ENCODE results near the gene RRP9. TPM values are rescaled to one million over a fixed set of nuclear protein-coding genes. Genes with fewer than 3 reads are reported as not detected.

Gene RRP9
- total RNA-seq, 2 donors from 2014 or later = 17.9 to 27.7 TPM

DNA sequence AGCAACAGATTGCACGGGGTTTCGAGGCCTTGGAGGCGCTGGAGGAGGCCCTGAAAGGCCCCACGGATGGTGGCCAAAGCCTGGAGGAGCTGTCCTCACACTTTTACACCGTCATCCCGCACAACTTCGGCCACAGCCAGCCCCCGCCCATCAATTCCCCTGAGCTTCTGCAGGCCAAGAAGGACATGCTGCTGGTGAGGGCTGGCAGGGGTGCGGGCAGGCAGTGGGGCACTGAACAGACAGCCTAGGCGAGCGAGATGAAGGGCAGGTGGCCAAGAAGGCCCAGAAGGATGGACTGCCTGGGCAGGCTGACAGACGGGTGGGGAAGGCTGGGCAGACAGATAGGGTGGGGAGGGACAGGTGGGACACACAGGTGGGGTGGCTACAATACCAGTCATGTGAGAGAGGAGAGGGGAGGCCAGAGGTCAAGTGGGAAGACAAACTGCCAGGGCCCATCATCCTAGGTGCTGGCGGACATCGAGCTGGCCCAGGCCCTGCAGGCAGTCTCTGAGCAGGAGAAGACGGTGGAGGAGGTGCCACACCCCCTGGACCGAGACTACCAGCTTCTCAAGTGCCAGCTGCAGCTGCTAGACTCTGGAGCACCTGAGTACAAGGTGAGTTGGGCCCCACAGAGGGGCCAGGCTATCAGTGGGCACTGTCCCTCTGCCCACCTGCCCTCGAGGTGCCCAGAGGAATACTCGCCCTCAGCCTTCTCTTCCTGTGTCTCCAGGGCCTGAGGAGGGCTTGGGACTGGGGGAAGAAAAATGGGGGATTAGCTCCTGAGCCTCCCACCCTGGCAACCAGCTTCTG lies 3.5 kb upstream of the RRP9 start:
- H3K27me3 Mint-ChIP-seq (ENCODE audit: low read depth) = no peaks in the 10 kb centered on the region
- DNase-seq = no peak
- H3K4me1 Mint-ChIP-seq (ENCODE audit: low read depth) = peaks cover 18% of the 10 kb centered on the region
- no peak overlapping the region for H3K27ac Mint-ChIP-seq
- H3K36me3 Mint-ChIP-seq (ENCODE audit: insufficient read depth in 2 of 2) = no peaks in the 10 kb centered on the region
- H3K4me3 Mint-ChIP-seq = no peak overlapping the region
- ATAC-seq (replicated peaks in 1 of 2) = no peak
- H3K9me3 Mint-ChIP-seq = no peaks in the 10 kb centered on the region

DNA sequence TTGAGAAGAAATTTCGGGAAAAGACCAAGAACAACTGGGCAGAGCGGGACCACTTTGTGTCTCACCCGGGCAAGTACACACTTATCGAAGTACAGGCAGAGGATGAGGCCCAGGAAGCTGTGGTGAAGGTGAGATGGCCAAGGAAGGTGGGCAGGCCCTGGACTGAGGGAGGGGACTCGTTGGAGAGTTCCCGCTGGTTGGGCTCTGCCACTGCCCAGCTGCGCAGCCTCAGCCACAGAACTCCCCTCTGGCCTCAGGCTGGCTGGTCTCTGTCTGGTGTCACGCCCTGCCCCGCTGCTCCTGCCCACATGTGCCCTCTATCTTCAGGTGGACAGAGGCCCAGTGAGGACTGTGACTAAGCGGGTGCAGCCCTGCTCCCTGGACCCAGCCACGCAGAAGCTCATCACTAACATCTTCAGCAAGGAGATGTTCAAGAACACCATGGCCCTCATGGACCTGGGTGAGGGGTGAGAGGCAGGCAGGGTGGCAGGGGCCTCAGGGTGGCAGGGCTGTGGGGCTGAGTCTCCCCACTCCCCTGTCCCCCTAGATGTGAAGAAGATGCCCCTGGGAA lies 2.8 kb upstream of the RRP9 start:
- Mint-ChIP-seq H3K36me3 (ENCODE audit: insufficient read depth in 2 of 2) (no peaks in the 10 kb centered on the region), H3K4me1 (ENCODE audit: low read depth) (peaks cover 25% of the 10 kb centered on the region), H3K4me3 (no peak overlapping the region), H3K27ac (no peak overlapping the region), H3K9me3 (no peaks in the 10 kb centered on the region), H3K27me3 (ENCODE audit: low read depth) (no peaks in the 10 kb centered on the region)
- ATAC-seq (replicated peaks in 1 of 2) (no peak), DNase-seq (no peak)

DNA sequence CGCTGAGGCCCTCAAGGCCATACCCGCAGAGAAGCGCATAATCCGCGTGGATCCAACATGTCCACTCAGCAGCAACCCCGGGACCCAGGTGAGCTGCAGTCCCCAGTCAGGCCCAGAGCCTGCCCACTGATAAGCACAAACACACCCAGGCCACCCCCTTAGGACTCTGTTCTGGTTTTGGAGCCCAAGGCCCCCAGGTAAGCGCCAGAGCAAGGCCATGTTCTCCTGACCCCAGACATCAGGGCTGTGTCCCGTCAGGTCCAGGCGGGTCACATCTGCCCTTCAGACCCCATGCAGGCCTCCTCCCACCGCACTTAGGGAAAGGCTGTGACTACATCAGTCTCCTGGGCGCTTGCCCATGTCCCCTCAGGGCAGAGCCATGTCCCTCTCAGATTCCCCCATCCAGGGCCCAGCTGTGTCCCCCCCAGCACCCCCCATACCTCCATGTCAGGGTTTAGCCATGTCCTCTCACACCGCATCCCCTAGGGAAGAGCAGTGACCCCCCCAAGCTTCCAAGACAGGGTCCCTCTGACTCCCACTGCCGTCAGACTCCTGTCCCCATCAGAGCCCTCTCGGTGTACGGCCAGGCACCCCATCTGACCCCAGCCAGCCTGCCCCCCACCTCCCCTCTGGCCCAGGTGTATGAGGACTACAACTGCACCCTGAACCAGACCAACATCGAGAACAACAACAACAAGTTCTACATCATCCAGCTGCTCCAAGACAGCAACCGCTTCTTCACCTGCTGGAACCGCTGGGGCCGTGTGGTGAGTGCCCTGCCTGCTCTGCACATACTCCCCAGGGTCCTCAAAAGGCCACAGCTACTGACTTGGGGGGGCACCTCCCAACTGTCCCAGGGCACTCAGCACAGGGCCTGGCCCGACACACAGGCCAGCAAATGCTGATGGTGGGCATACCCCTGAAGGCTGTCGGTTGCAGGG lies 2.0 kb upstream of the RRP9 start:
- Mint-ChIP-seq H3K4me1 (ENCODE audit: low read depth) (peaks cover 32% of the 10 kb centered on the region), H3K27ac (no peak overlapping the region), H3K9me3 (no peaks in the 10 kb centered on the region), H3K27me3 (ENCODE audit: low read depth) (no peaks in the 10 kb centered on the region), H3K36me3 (ENCODE audit: insufficient read depth in 2 of 2) (no peaks in the 10 kb centered on the region), H3K4me3 (no peak overlapping the region)
- ATAC-seq (replicated peaks in 1 of 2) (no peak), DNase-seq (no peak)

DNA sequence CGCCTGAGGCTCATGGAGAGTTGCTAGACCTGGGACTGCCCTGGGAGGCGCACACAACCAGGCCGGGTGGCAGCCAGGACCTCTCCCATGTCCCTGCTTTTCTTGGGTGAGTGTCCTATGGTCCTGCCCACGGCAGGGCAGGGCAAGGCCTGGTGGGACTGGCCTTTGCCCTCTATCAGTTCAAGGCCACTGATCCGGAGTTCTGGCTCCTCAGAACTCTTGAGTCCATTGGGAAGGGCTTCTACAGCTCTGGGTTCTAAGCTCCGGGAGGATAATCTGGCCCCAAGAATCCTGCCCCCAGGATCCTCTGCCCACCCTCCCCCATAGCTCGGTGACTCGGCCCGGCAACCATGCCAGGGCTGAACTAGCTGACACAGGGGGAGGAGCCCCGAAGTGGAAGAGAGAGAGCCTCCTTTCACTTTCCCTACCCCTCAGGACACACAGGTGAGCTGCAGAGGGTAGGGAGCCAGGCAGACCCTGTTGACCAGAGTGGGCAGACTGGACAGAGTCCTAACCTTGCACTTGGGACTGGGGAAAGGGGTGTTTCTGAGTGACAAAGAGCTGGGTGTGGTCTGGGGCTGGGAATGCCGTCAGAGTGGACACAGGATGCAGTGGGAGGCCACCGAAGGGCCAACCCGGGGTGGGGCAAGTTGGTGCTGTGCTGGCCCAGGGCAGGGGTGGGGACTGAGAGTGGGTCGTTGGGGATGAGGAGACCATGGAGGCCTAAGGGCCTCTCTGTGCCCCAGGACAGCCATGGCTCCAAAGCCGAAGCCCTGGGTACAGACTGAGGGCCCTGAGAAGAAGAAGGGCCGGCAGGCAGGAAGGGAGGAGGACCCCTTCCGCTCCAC lies 1.1 kb upstream of the RRP9 start:
- ATAC-seq (replicated peaks in 1 of 2) (peak in 1 of 2 donors; percentile 27), DNase-seq (peak; percentile 67 to 68)
- Mint-ChIP-seq H3K27ac (peak overlapping the region; percentile 83), H3K36me3 (ENCODE audit: insufficient read depth in 2 of 2) (no peaks in the 10 kb centered on the region), H3K4me3 (peak overlapping the region; percentile 69 to 80), H3K9me3 (no peaks in the 10 kb centered on the region), H3K27me3 (ENCODE audit: low read depth) (no peaks in the 10 kb centered on the region), H3K4me1 (ENCODE audit: low read depth) (peaks cover 39% of the 10 kb centered on the region)

DNA sequence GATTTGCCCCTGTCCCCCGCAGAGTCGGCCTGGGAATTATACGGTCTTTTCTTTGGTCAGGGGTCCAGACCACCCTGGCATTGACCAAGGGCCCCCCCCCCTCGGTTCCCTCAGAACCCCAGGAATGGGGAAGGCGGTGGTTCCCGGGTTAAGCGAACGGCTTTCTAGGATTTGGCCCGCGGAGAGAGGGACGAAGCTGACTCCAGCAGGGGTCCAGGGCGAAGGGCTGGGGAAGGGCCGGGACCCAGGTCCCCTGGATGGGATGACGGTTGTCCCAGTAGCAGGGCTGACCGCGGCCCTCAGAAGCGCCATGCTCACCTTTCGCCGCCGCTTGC lies 274 bp downstream of the RRP9 start:
- no peak for ATAC-seq (replicated peaks in 1 of 2)
- DNase-seq = no peak
- Mint-ChIP-seq H3K36me3 (ENCODE audit: insufficient read depth in 2 of 2) (peaks cover 0 to 4% of the 10 kb centered on the region in 2 donors), H3K4me3 (peak overlapping the region; percentile 69 to 80), H3K4me1 (ENCODE audit: low read depth) (peaks cover 39% of the 10 kb centered on the region), H3K9me3 (no peaks in the 10 kb centered on the region), H3K27me3 (ENCODE audit: low read depth) (no peaks in the 10 kb centered on the region), H3K27ac (no peak overlapping the region)

DNA sequence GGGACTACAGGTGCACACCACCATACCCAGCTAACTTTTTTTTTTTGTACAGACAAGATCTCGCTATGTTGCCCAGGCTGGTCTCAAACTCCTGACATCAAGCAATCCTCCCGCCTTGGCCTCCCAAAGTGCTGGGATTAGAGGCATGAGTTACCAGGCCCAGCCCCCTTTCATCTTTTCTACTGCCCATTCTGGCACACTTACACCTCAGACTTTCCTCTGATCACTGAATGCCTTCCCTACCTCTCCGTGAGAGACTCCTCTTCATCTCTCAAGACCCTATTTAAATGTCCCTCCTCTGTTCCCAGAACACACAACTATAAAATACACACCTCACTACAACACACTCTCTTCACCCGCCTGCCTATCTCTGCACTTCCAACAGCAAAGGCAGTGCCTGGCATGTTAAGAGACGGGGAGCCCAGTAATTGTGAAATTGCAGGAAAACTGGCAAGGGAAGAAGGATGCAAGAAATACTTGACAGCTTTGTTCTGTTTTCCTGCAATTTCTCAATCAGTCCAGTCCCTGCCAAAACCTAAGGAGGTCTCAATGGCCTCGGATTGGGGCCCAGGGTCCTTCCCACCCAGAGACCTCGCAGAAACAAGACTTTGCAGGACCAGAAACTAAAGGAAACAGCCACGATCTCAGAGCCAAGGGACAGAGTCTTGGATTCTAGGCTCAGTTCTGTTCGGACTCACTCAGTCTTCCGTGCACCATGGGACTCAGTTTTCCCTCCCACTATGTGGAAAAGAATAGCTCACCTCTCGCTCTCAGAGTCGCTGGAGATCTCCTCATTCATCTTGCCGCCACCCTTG lies 849 bp downstream of the RRP9 start:
- H3K4me1 Mint-ChIP-seq (ENCODE audit: low read depth) = peaks cover 39% of the 10 kb centered on the region
- ATAC-seq (replicated peaks in 1 of 2) (no peak), DNase-seq (no peak)
- H3K36me3 Mint-ChIP-seq (ENCODE audit: insufficient read depth in 2 of 2) = peaks cover 2 to 7% of the 10 kb centered on the region in 2 donors
- H3K27ac Mint-ChIP-seq = peak overlapping the region; percentile 18
- no peaks in the 10 kb centered on the region for H3K27me3 Mint-ChIP-seq (ENCODE audit: low read depth)
- peak overlapping the region; percentile 69 to 80 for H3K4me3 Mint-ChIP-seq
- H3K9me3 Mint-ChIP-seq = no peaks in the 10 kb centered on the region

DNA sequence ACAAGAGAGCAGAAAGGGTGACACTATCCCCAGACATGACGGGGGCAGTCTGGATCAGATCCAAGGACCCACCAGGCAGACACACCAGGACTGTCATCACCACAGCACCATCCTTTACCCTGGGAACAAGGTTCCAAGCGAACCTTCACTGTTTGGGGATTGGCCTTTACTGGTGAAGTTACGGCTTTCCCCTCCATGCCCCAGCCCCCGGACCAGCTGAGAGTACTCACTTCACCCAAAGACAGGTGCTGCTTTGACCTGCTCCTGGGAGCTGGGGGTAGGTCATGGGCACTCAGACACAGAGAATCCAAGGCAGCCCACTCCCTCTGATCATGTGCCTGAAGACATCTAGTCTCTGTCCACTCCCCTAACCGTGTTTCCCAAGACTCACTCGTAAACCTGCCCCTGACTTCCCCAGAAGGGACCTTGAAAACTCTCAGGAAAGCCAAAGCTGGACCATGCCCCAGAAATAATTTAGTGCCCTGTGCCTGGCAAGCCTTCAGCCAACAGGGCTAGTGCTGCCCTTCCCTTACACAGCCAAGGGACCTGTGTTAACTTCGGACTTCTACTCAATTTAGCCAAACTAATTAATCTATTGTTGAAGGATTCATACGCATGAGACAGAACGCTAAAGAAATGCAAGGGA lies 2.8 kb downstream of the RRP9 start:
- no peaks in the 10 kb centered on the region for H3K27me3 Mint-ChIP-seq (ENCODE audit: low read depth)
- H3K27ac Mint-ChIP-seq = no peak overlapping the region
- H3K4me1 Mint-ChIP-seq (ENCODE audit: low read depth) = peaks cover 39% of the 10 kb centered on the region
- peak overlapping the region in 1 of 2 donors; percentile 22 for H3K4me3 Mint-ChIP-seq
- H3K36me3 Mint-ChIP-seq (ENCODE audit: insufficient read depth in 2 of 2) = peaks cover 2 to 11% of the 10 kb centered on the region in 2 donors
- ATAC-seq (replicated peaks in 1 of 2) (no peak), DNase-seq (no peak)
- H3K9me3 Mint-ChIP-seq = no peaks in the 10 kb centered on the region

DNA sequence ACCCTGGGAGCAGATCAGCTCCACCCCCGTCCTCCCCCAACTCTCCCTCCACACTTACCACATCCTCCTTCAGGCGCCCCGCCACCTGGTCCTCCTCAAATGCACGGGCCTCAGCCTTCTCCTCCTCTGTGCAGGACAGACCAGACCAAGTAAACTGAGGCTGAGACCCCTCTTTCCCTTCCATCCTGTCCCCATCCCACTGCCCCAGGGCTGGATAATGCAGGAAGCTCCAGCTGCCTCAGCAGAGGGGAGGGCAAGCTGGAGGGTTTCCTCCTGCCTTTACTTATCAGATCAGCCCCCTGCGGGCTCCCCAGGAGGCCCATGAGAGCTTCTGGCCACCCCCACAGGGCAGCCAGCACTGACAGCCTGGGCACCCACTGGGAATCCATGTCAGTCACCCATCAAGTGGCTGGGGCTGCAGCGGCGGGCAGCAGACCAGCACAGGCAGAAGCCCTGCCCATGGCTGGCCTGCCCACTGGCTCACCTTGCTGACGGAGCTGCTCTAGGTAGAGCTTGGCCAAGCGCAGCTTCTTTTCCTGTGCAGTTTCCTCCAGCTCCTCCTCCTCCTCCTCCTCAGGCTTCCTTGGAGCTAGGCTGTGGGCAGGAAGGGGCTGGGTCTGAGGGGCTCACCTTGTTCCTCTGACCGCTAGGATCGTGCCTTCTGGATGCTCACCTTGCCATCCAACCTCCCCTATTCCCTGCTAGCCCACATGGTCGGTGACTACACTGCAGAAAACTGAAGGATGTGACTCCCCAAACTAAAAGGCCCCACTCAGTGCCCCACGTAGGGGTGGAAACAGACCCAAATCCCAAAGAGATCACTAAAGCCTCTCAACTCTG lies 3.9 kb downstream of the RRP9 start:
- DNase-seq (no peak), ATAC-seq (replicated peaks in 1 of 2) (no peak)
- no peak overlapping the region for H3K4me3 Mint-ChIP-seq
- H3K4me1 Mint-ChIP-seq (ENCODE audit: low read depth) = peaks cover 35% of the 10 kb centered on the region
- H3K27me3 Mint-ChIP-seq (ENCODE audit: low read depth) = no peaks in the 10 kb centered on the region
- no peaks in the 10 kb centered on the region for H3K9me3 Mint-ChIP-seq
- peaks cover 2 to 11% of the 10 kb centered on the region in 2 donors for H3K36me3 Mint-ChIP-seq (ENCODE audit: insufficient read depth in 2 of 2)
- H3K27ac Mint-ChIP-seq = no peak overlapping the region

DNA sequence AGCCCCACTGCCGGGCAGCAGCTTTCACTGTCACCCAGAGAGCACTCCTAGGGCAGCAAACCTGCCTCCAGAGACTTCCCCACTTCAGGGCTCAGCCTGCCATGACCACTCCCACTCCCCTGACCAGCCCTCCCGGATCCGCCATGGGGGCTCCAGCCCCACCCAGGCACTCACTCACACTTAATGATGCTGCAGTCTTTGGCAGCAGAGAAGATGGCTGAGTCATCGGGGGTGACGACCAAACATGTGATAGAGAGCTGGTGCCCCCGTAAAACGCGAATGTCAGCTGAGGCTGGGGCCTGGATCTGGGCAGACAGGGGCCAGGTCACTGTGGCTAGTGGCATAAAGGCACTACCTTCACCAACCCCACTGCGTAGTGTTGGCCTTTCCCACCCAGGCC lies 4.7 kb downstream of the RRP9 start:
- Mint-ChIP-seq H3K4me1 (ENCODE audit: low read depth) (peaks cover 34% of the 10 kb centered on the region), H3K9me3 (no peaks in the 10 kb centered on the region), H3K4me3 (no peak overlapping the region), H3K27me3 (ENCODE audit: low read depth) (no peaks in the 10 kb centered on the region), H3K36me3 (ENCODE audit: insufficient read depth in 2 of 2) (peaks cover 2 to 11% of the 10 kb centered on the region in 2 donors), H3K27ac (no peak overlapping the region)
- DNase-seq (no peak), ATAC-seq (replicated peaks in 1 of 2) (no peak)

DNA sequence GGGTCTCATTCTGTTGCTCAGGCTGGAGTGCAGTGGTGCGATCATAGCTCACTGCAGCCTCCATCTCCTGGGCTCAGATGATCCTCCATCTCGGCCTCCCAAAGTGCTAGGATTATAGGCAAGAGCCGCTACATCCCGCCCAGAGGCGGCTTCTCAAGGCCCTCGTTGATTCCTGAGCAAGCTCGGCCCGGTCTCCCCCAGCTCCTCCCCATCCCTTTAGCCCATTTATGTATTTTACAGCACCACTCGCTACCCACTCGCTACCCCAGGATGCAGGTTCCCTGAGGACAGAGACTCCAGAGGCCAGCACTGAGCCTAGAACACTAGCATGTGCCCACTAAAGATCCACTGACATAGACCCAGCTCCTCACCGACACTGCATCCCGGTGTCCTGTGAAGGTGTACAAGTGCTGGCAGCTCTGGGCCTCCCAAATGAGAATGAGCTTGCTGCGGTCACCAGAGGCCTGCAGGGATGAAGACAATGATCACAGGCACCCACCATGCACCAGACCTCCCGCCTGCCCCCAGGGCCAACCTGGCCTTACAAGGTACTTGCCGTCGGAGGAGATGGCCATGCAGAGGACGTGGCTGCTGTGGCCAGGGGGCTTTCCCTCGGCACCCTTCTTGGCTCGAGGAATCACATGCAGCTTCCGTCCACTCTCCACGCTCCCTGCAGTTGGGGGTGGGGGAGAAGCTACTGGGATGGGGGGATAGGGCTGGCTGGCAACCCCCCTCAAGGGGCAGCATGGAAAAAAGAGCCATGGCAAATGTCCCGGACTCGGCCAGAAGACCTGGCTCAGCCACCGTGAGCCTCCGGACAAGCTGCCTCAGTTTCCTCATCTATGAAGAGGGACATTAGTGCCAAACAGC lies 5.6 kb downstream of the RRP9 start:
- DNase-seq (no peak), ATAC-seq (replicated peaks in 1 of 2) (no peak)
- H3K9me3 Mint-ChIP-seq = no peaks in the 10 kb centered on the region
- H3K4me1 Mint-ChIP-seq (ENCODE audit: low read depth) = peaks cover 30% of the 10 kb centered on the region
- no peaks in the 10 kb centered on the region for H3K27me3 Mint-ChIP-seq (ENCODE audit: low read depth)
- no peak overlapping the region for H3K27ac Mint-ChIP-seq
- H3K4me3 Mint-ChIP-seq = no peak overlapping the region
- peaks cover 3 to 11% of the 10 kb centered on the region in 2 donors for H3K36me3 Mint-ChIP-seq (ENCODE audit: insufficient read depth in 2 of 2)
